NCI-H1105 treated with DMSO at 0.1 percent for 48 hours (cell line): Measurements from ENCODE around the gene PTPN20.

Experiments
- DNase-seq: peaks from one replicate; lab custom pipeline; 2025; lab: John Stamatoyannopoulos, UW

Gene PTPN20

GRCh38 chr10:47048526-47048905, 137.3 kb downstream of the PTPN20 start:
- no peak for DNase-seq

GRCh38 chr10:47049056-47049851, 138.0 kb downstream of the PTPN20 start:
- DNase-seq = no peak

DNA sequence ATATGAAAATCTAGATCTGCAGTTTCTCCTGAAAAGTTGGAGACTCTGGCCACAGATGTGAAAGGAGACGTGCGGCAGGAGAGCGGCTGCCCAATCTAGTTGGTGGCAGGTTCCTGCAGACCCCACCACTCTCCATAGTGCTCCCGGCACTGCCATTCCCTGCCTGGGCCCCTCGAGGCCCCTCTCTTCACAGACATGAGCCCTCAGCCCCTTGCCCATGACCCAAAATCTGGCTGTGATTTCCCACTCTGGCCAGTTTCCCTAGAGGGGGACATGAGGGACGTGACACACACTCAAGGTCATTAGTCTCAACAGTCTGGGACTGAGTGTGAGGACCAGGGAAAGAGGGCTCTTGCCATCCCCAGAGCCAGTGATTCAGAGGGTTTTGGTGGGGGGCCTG, 138.7 kb downstream of the PTPN20 start:
- DNase-seq = no peak

DNA sequence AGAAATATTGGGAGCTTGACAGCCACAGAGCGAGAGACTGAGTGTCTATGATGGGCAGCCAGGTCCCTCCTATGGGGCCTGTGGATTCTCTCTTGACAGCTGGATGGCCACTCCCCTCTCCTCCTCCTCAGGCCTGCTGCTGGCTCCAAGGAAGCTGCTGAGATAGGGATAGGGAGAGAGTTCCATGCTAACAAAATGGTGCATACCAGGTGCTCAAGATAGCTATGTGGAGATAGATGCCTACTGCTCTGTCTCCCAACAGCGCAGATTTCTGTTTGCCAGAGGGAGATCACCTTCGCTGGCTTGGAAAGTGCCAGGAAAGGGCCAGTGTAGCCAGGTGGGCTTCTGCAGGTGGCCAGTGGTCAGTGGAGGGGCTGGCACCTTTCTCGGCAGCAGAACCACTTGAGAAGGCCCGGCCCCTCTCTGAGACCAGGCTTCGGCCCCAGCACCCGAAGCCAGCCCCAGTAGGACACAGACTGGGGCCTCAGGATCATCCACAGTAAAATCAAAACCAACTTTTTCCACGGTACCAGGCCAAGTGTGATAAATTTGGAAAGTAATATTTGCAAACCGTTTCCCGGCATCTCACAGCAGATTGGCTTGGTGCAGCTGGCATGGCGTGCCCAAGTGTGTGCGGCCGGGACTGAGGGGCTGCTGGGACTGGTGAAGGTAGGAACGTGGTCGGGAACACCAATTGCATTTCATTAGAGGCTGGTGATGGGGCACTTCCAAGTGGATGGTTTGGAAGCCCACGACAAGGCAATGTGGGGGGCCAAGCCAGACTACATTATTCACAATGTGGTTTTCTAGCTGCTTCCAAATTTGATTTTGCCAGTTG, 139.6 kb downstream of the PTPN20 start:
- no peak for DNase-seq

DNA sequence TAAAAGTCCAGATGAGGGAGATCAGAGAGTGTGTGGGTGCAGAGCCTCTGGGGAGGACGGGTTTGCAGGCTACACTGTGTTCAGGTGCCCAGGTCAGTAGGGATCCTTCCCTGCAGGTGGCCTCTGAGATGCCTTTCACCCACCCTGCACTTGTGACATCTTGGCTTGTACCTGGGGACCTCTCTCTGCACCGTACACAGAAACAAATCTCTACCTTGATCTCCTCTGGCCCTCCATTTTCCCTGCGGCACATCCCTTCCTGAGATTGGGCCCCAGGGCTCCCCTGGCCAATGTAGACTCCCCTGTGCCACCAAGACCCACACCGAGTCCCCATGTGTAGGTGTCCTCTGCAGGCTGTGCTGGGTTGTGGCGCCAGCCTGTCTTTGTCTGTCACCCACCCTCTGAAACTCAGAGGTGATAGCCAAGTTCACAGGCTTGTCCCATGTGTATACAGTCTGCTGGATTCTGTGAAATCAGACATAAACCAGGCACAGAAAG, 140.6 kb downstream of the PTPN20 start:
- DNase-seq = no peak
